K562 (cell line): ENCODE data around the gene BOC. TPM values are rescaled to one million over a fixed set of nuclear protein-coding genes. Genes with fewer than 3 reads are reported as not detected.

Source experiments
- ATAC-seq: fragments of 200-7000 bp; cut with Tn5 transposase; 3 replicates; pipeline ENCODE4 v1.9.1; 2020; ENCODE audit warnings: moderate library complexity
- BruUV-seq: library from RNA; stranded (reverse); fragments of 400-500 nt; replicated peaks from 2 replicates; lab custom pipeline; 2021; lab: Mats Ljungman, UMichigan
- CTCF ChIA-PET: fragments of 300-600 bp; formaldehyde crosslinking; extraction: SDS; loops from one replicate; lab custom pipeline; 2021; ENCODE audit warnings: low intra/inter-chr PET ratio; lab: Yijun Ruan, JAX
- POLR2A ChIA-PET: fragments of 300-600, 350-650 bp; sonication (Branson Sonifier 250); formaldehyde crosslinking; extraction: SDS; loops from one replicate; lab custom pipeline; 2021; ENCODE audit warnings: antibody characterized with exemption, inconsistent platforms; lab: Yijun Ruan, JAX
- DNase-seq, 4 experiments: peaks; one replicate each; pipeline versions ENCODE4 v3.0.0 to v3.0.0-alpha.2; 2011 to 2018; ENCODE audit warnings: low spot score in 3 of 4, mixed read lengths in 3 of 4; ENCODE audit errors: extremely low read depth in 1 of 4
- FAIRE-seq: peaks from 2 replicates; lab custom pipeline; 2011; peaks lifted over from hg19 to GRCh38; lab: Jason Lieb, UNC
- H2AFZ ChIP-seq: 2 replicates; pipeline ENCODE4 v1.6.0; 2011; ENCODE audit warnings: low read depth, low read length, control low read depth, inconsistent platforms
- H3K27ac ChIP-seq: fragments of 200-600 bp; 3 replicates; pipeline ENCODE4 v1.8.0; 2011; ENCODE audit warnings: low read depth, mild to moderate bottlenecking, control low read depth, inconsistent platforms, low read length, moderate library complexity, mixed read lengths; ENCODE audit errors: extremely low read depth
- H3K27me3 ChIP-seq, 2 experiments: fragments of 300-600 bp in 1 of 2; 2 replicates in 1 of 2; 3 replicates in 1 of 2; pipeline versions ENCODE4 v1.6.0 to v1.8.0; 2011; ENCODE audit warnings: inconsistent platforms in 2 of 2, low read length in 2 of 2, mild to moderate bottlenecking in 1 of 2, mixed read lengths in 1 of 2, moderate library complexity in 1 of 2; ENCODE audit not compliant: control insufficient read depth in 2 of 2, insufficient read depth in 2 of 2
- H3K36me3 ChIP-seq: fragments of 300-600 bp; 3 replicates; pipeline ENCODE4 v1.8.0; 2011; ENCODE audit warnings: mild to moderate bottlenecking, low read length, inconsistent platforms; ENCODE audit not compliant: control insufficient read depth, insufficient read depth
- H3K4me1 ChIP-seq, 2 experiments: fragments of 200-600 bp in 1 of 2; replicated peaks in 1 of 2; 2 replicates in 1 of 2; 3 replicates in 1 of 2; pipeline versions ENCODE4 v1.5.1 to v1.8.0; 2011; ENCODE audit warnings: inconsistent platforms in 2 of 2, low read length in 2 of 2, mild to moderate bottlenecking in 1 of 2, mixed read lengths in 1 of 2, moderate library complexity in 1 of 2; ENCODE audit not compliant: control insufficient read depth in 2 of 2, insufficient read depth in 2 of 2
- H3K4me2 ChIP-seq: 2 replicates; pipeline ENCODE4 v1.6.1; 2011; ENCODE audit warnings: low read length, control low read depth, inconsistent platforms, mixed read lengths; ENCODE audit not compliant: insufficient read depth
- H3K4me3 ChIP-seq: fragments of 200-600 bp; sonication (generic), shearing (Covaris generic); 2 replicates; pipeline ENCODE4 v1.5.1; 2016; ENCODE audit warnings: control low read depth, inconsistent platforms
- H3K79me2 ChIP-seq: fragments of 200-600 bp; 3 replicates; pipeline ENCODE4 v1.8.0; 2011; ENCODE audit warnings: low read length, inconsistent platforms; ENCODE audit not compliant: control insufficient read depth, insufficient read depth
- H3K9ac ChIP-seq, 2 experiments: 2 replicates each; pipeline versions ENCODE4 v1.6.0 to v1.6.1; 2011; ENCODE audit warnings: low read depth in 2 of 2, low read length in 2 of 2, control low read depth in 1 of 2, inconsistent platforms in 1 of 2, mild to moderate bottlenecking in 1 of 2, mixed read lengths in 1 of 2; ENCODE audit not compliant: insufficient read depth in 1 of 2
- H3K9me1 ChIP-seq: one replicate; pipeline ENCODE4 v1.6.0; 2011; ENCODE audit warnings: inconsistent platforms, mild to moderate bottlenecking, low read length, moderate library complexity; ENCODE audit not compliant: control insufficient read depth, insufficient read depth
- H3K9me3 ChIP-seq: replicated peaks from 2 replicates; pipeline ENCODE4 v1.5.1; 2011; ENCODE audit warnings: low read depth, low read length, inconsistent platforms; ENCODE audit not compliant: control insufficient read depth, insufficient read depth
- H4K20me1 ChIP-seq: replicated peaks from 2 replicates; pipeline ENCODE4 v1.6.1; 2011; ENCODE audit warnings: low read length, inconsistent platforms, mixed read lengths; ENCODE audit not compliant: control insufficient read depth, insufficient read depth
- CBX8 ChIP-seq: fragments of 200-600 bp; sonication (generic); IDR thresholded peaks from 2 replicates; pipeline ENCODE4 v1.6.1; 2012; ENCODE audit warnings: borderline replicate concordance, mixed run types, low read depth, mild to moderate bottlenecking, moderate library complexity, mixed read lengths, low read length, control low read depth, inconsistent platforms; ENCODE audit not compliant: poor library complexity, severe bottlenecking; ENCODE audit errors: extremely low read depth
- ETS1 ChIP-seq: conservative IDR thresholded peaks from 2 replicates; pipeline ENCODE4 v1.6.1; 2011; ENCODE audit warnings: low read depth, mild to moderate bottlenecking, low read length; ENCODE audit not compliant: control insufficient read depth
- FOXP4 ChIP-seq: sonication (generic); formaldehyde crosslinking; IDR thresholded peaks from 2 replicates; pipeline ENCODE4 v1.8.0; 2022; ENCODE audit warnings: mild to moderate bottlenecking, missing genetic modification reagents, borderline replicate concordance
- PKNOX1 ChIP-seq: fragments of 450-650 bp; IDR thresholded peaks from 2 replicates; pipeline ENCODE4 v1.6.1; 2016
- ZFPM2 ChIP-seq: fragments of 250-450 bp; sonication (Bioruptor Pico); IDR thresholded peaks from 2 replicates; pipeline ENCODE4 v1.5.1; 2022; ENCODE audit warnings: mild to moderate bottlenecking
- ZNF165 ChIP-seq: fragments of 250-450 bp; sonication (Bioruptor Pico); IDR thresholded peaks from 2 replicates; pipeline ENCODE4 v1.4.0; 2020; ENCODE audit warnings: borderline replicate concordance
- ZNF316 ChIP-seq: fragments of 450-650 bp; IDR thresholded peaks from 2 replicates; pipeline ENCODE4 v1.6.1; 2016
- ZNF445 ChIP-seq: fragments of 250-450 bp; sonication (Bioruptor Pico); IDR thresholded peaks from 2 replicates; pipeline ENCODE4 v1.4.0; 2020; ENCODE audit warnings: low read depth, mild to moderate bottlenecking, moderate library complexity
- ZNF766 ChIP-seq: fragments of 200-800 bp; sonication (Bioruptor generic); conservative IDR thresholded peaks from 2 replicates; pipeline ENCODE4 v1.6.1; 2016; ENCODE audit warnings: missing genetic modification characterization, missing compliant biosample characterization
- WGBS: fragments of 100-300 bp; shearing (Covaris generic); methylation state at CpG from one replicate; pipeline ENCODE4 v1.1.6; 2016; ENCODE audit warnings: low coverage, mixed read lengths; ENCODE audit not compliant: insufficient coverage; ENCODE audit errors: missing lambda C conversion rate; 5-methylcytosine and 5-hydroxymethylcytosine counted together
- in situ Hi-C: fragments of 300-500 bp; cut with MboI; formaldehyde crosslinking; loops from 4 replicates; pipeline ENCODE4 v1.15.0; 2018; ENCODE audit warnings: inconsistent platforms, mixed read lengths
- intact Hi-C: fragments of 100-400 bp; cut with micrococcal nuclease; formaldehyde crosslinking; loops from 2 replicates; pipeline ENCODE4 v1.14.2; 2022
- polyA plus RNA-seq, 8 experiments: library from polyadenylated mRNA; depleted of rRNA in 4 of 8; stranded (reverse) in 5 of 8; unstranded in 3 of 8; fragments of >200 nt; fragmentation: Nextera tagmentation in 2 of 8; fragmentation: Illumina TruSeq in 1 of 8; extraction: Ambion mirVana in 2 of 8; extraction: Trizol in 1 of 8; gene quantifications; 2 replicates each; pipeline versions ENCODE4 v1.2.1 to v1.2.3, GENCODE V29; 2011 to 2014; ENCODE audit warnings: inconsistent platforms in 1 of 8, missing spikeins in 1 of 8
- total RNA-seq, 7 experiments: library from RNA; depleted of rRNA in 6 of 7; stranded (reverse); fragments of >200 nt in 6 of 7; fragmentation: Illumina TruSeq in 2 of 7; extraction: Trizol in 2 of 7; gene quantifications; 2 replicates each; pipeline versions ENCODE4 v1.2.1 to v1.2.3, GENCODE V29; 2011 to 2021; ENCODE audit warnings: low replicate concordance in 1 of 7

BOC gene
- total and polyA plus RNA-seq, 9 of the 15 experiments (the other 6 are each of a cell fraction or from before 2014, with no cell fraction given) = not detected

GRCh38 chr3:113310960-113311359 lies 99.6 kb downstream of the BOC start:
- intact Hi-C loops = no loop called here
- 0% methylated on average over 1 of the region's 1 CpG for WGBS
- no peaks in the 10 kb centered on the region for H3K9me1 ChIP-seq
- FAIRE-seq (no peak), ATAC-seq (no peak), DNase-seq (no peak)
- CTCF ChIA-PET = no interaction called here
- POLR2A ChIA-PET = no interaction called here
- no peak overlapping the region for H3K4me3 ChIP-seq
- H3K27ac ChIP-seq = no peak overlapping the region
- no peaks in the 10 kb centered on the region for H3K79me2 ChIP-seq
- TF ChIP-seq ZNF165 (CRISPR knock-in tag) = no peak
- TF ChIP-seq ETS1 = no peak
- no peak for TF ChIP-seq ZFPM2 (CRISPR knock-in tag)
- no peak for TF ChIP-seq PKNOX1
- no peak for TF ChIP-seq ZNF445 (CRISPR knock-in tag)
- no peak for TF ChIP-seq FOXP4 (CRISPR knock-in tag)
- no peak for TF ChIP-seq CBX8
- TF ChIP-seq ZNF316 = peak; percentile 7; the same call in 1 of the 2 replicates
- TF ChIP-seq ZNF766 (CRISPR knock-in tag) = no peak
- no peaks in the 10 kb centered on the region for H3K36me3 ChIP-seq
- no peaks in the 10 kb centered on the region for H4K20me1 ChIP-seq
- no peak overlapping the region for H3K4me2 ChIP-seq
- H3K4me1 ChIP-seq = no peaks in the 10 kb centered on the region
- H3K9me3 ChIP-seq = no peaks in the 10 kb centered on the region
- no peak overlapping the region for H2AFZ ChIP-seq
- H3K9ac ChIP-seq = no peak overlapping the region
- in situ Hi-C loops = no loop called here
- H3K27me3 ChIP-seq = no peaks in the 10 kb centered on the region
- no TSS peak for BruUV-seq
